ENCODE measurements around the gene TMEM82. TPM values are rescaled to one million over a fixed set of nuclear protein-coding genes. Genes with fewer than 3 reads are reported as not detected.

TMEM82 gene
- total RNA-seq = not detected in 2 replicates

DNA sequence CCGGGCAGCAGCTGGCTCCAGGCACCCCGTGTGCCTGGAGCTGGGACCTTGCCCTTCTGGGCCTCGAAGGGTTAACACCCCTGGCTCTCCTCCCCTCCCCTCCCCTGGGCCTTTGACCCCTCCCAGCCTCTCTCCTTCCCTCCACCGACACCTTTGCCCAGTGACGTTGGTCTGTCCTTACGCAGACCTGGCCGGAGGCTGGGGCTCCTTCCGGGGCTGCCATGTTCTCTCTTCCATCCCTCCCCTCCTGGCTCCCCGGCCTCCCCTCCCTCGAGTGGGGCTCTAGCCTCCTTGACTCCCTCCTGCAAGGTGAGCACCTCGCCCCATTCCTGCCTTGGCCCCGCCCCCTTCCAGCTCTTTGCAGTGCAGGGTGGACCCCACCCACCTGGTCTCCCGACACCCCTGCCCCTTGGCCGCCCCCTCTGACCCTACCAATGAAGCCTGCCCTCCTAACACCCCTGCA is at the start of gene TMEM82:
TSS of gene TMEM82 (plus strand) at position 161 of the 463 bp plus-strand sequence. CDS start at position 222, 61 bp downstream.

DNA sequence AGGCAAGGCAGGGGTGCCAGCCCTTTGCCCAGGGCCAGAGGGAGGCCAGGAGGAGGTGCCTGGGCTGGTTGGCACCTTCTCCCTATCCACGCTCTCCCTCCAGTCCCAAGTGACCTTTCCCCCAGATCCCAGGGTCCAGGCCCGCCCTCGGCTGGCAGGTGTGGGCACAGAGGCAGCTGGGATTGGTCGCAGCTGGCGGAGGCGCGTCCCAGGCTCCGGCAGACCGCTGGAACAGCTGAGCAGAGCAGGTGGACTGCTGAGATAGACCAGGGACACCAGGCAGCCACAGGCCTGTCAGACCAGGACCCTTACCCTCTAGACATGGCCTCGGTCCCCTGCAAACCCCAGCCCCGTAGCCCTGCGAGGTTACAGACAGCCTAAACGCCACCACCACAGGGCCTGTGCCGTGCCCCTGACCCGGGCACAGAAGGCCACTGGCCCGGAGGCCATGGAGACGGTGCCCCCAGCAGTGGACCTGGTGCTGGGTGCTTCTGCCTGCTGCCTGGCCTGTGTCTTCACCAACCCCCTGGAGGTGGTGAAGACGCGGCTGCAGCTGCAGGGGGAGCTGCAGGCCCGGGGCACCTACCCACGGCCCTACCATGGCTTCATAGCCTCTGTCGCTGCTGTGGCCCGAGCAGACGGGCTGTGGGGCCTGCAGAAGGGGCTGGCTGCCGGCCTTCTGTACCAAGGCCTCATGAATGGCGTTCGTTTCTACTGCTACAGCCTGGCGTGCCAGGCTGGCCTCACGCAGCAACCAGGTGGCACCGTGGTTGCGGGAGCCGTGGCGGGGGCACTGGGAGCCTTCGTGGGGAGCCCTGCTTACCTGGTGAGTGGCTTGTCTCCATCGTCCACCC is 6.0 kb upstream of the TMEM82 start, which contains the start of gene SLC25A34:
TSS of gene SLC25A34 (plus strand) at position 221 of the 854 bp plus-strand sequence. CDS start at position 449, 228 bp downstream.

DNA sequence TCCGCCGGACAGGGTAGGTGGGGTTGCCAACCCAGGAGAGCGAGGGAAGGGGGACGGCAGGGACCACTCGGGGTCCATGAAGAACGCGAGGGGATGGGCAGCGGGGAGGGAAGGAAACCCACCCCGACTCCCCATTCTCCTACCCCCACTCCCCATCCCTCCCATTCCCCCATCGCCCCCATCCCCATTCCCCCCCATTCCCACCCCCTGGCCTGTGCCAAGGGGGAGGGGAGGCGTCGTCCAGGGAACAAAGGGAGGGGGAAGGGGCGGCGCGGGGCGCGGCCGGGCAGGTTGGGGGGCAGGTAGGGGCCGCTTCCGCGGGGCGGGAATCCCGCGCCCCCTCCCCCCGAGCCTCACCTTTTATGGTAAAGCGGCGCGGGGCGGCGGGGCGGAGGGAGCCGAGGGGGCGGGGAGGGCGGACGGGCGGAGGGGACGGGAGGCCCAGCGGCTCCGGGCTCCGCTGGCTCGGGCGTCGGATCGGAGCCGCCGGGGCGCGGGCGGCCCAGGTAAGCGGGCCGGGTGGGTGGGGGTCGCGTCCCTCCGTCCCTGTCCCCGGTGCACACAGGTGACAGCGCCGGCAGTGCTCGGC is 16.1 kb downstream of the TMEM82 start, which contains the start of gene FBLIM1:
TSS of gene FBLIM1 (plus strand) at position 453 of the 589 bp plus-strand sequence. CDS start 6,189 bp downstream, outside the sequence.

Other genes starting within 250 kb of the TMEM82 start
- 5.6 and 6.2 TPM in 2 replicates for gene CASP9, start 218.3 kb upstream of the TMEM82 start, total RNA-seq
- 21.7 and 25.7 TPM in 2 replicates for gene DNAJC16, start 215.7 kb upstream of the TMEM82 start, total RNA-seq
- gene AGMAT, start 157.4 kb upstream of the TMEM82 start, total RNA-seq = 1.5 and 2.0 TPM in 2 replicates
- 17.8 and 20.3 TPM in 2 replicates for gene DDI2, start 125.0 kb upstream of the TMEM82 start, total RNA-seq
- gene PLEKHM2, start 58.2 kb upstream of the TMEM82 start, total RNA-seq = 53.4 and 63.8 TPM in 2 replicates
- gene SLC25A34, start 6.2 kb upstream of the TMEM82 start, total RNA-seq = 0.30 and 0.69 TPM in 2 replicates
- 99.2 and 141 TPM in 2 replicates for gene FBLIM1, start 16.3 kb downstream of the TMEM82 start, total RNA-seq
- 1.0 and 2.1 TPM in 2 replicates for gene UQCRHL, start 65.2 kb downstream of the TMEM82 start, total RNA-seq
- 24.9 and 49.3 TPM in 2 replicates for gene SPEN, start 105.2 kb downstream of the TMEM82 start, total RNA-seq
- 37.4 and 37.5 TPM in 2 replicates for gene ZBTB17, start 233.6 kb downstream of the TMEM82 start, total RNA-seq

Measured in smooth muscle cell of the umbilical artery (primary cell).